ENCODE measurements around the gene PLXDC2. TPM values are rescaled to one million over a fixed set of nuclear protein-coding genes. Genes with fewer than 3 reads are reported as not detected.

PLXDC2 gene
- total and polyA plus RNA-seq, 10 donors, result 1.8 to 50.4 (median 29.7) TPM

- no peak overlapping the region for H3K4me3 ChIP-seq
- H3K9me3 ChIP-seq, result peaks cover 0 to 3% (median under 1%) of the 10 kb centered on the region in 8 donors
- H3K4me1 ChIP-seq, result peaks cover 0 to 12% (median 3%) of the 10 kb centered on the region in 6 donors
- WGBS, 5 donors, result 61 to 78% (median 74%) methylated on average over 2 of the region's 2 CpGs
- no peaks in the 10 kb centered on the region for H3K36me3 ChIP-seq
- intact Hi-C loops (cut with DNase I; ENCODE audit: low total_unique reads), result no loop called here
- H3K27me3 ChIP-seq (replicated peaks in 1 of 7), result no peaks in the 10 kb centered on the region
- DNase-seq, result no peak
- H3K27ac ChIP-seq, result peak overlapping the region in 2 of 8 donors; percentile 21 to 42
- TF ChIP-seq POLR2AphosphoS5 (IDR thresholded peaks at IDR 0.05) (no peak), POLR2A (IDR thresholded peaks at IDR 0.05) (no peak)
- TF ChIP-seq, protein P1, sequence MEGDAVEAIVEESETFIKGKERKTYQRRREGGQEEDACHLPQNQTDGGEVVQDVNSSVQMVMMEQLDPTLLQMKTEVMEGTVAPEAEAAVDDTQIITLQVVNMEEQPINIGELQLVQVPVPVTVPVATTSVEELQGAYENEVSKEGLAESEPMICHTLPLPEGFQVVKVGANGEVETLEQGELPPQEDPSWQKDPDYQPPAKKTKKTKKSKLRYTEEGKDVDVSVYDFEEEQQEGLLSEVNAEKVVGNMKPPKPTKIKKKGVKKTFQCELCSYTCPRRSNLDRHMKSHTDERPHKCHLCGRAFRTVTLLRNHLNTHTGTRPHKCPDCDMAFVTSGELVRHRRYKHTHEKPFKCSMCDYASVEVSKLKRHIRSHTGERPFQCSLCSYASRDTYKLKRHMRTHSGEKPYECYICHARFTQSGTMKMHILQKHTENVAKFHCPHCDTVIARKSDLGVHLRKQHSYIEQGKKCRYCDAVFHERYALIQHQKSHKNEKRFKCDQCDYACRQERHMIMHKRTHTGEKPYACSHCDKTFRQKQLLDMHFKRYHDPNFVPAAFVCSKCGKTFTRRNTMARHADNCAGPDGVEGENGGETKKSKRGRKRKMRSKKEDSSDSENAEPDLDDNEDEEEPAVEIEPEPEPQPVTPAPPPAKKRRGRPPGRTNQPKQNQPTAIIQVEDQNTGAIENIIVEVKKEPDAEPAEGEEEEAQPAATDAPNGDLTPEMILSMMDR (IDR thresholded peaks at IDR 0.05 in 8 of 11, conservative IDR thresholded peaks at IDR 0.05 in 3 of 11), result no peak
These were observed 268.2 kb downstream of the PLXDC2 start for GRCh38 chr10:20084451-20084850.

GRCh38 chr10:20085115-20085514 lies 268.9 kb downstream of the PLXDC2 start:
- Histone ChIP-seq H3K4me3 (no peak overlapping the region), H3K27ac (peak overlapping the region in 1 of 8 donors; percentile 21), H3K4me1 (peaks cover 0 to 12% (median 3%) of the 10 kb centered on the region in 6 donors), H3K9me3 (peaks cover 0 to 3% (median 0%) of the 10 kb centered on the region in 8 donors), H3K36me3 (no peaks in the 10 kb centered on the region), H3K27me3 (replicated peaks in 1 of 7) (no peaks in the 10 kb centered on the region)
- intact Hi-C loops (cut with DNase I; ENCODE audit: low total_unique reads), result no loop called here
- no peak for DNase-seq
- TF ChIP-seq POLR2A (IDR thresholded peaks at IDR 0.05) (no peak), POLR2AphosphoS5 (IDR thresholded peaks at IDR 0.05) (no peak)
- TF ChIP-seq, protein P1 (IDR thresholded peaks at IDR 0.05 in 8 of 11, conservative IDR thresholded peaks at IDR 0.05 in 3 of 11), result no peak
- WGBS, 5 donors, result 64 to 89% (median 75%) methylated on average over 5 of the region's 5 CpGs

DNA sequence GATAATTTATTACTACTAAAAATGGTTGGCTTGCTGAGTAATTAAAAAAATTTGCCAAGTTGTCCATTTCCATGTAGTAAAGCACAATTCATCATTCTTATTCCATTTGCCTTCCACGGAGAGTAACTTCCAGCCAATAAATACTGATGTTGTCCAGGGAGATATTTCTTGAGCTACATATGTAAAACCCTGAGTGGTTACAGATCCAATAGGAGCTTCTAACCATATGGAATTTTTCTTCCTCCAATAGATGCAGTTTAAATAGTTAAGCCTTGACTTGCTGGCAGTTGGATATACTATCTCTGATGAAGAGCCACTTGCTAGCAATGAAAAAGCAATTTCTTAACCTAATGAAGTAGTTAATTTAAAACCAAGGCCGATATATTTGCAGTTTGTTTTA lies 271.1 kb downstream of the PLXDC2 start:
- Histone ChIP-seq H3K27ac (no peak overlapping the region), H3K9me3 (peaks cover 0 to 4% (median under 1%) of the 10 kb centered on the region in 8 donors), H3K36me3 (no peaks in the 10 kb centered on the region), H3K27me3 (replicated peaks in 1 of 7) (no peaks in the 10 kb centered on the region), H3K4me1 (peaks cover 0 to 12% (median 3%) of the 10 kb centered on the region in 6 donors), H3K4me3 (no peak overlapping the region)
- WGBS, 5 donors, result 84 to 95% (median 90%) methylated on average over 2 of the region's 2 CpGs
- intact Hi-C loops (cut with DNase I; ENCODE audit: low total_unique reads), result no loop called here
- TF ChIP-seq, protein P1 (IDR thresholded peaks at IDR 0.05 in 8 of 11, conservative IDR thresholded peaks at IDR 0.05 in 3 of 11), result no peak
- TF ChIP-seq POLR2A (IDR thresholded peaks at IDR 0.05) (no peak), POLR2AphosphoS5 (IDR thresholded peaks at IDR 0.05) (no peak)
- no peak for DNase-seq

DNA sequence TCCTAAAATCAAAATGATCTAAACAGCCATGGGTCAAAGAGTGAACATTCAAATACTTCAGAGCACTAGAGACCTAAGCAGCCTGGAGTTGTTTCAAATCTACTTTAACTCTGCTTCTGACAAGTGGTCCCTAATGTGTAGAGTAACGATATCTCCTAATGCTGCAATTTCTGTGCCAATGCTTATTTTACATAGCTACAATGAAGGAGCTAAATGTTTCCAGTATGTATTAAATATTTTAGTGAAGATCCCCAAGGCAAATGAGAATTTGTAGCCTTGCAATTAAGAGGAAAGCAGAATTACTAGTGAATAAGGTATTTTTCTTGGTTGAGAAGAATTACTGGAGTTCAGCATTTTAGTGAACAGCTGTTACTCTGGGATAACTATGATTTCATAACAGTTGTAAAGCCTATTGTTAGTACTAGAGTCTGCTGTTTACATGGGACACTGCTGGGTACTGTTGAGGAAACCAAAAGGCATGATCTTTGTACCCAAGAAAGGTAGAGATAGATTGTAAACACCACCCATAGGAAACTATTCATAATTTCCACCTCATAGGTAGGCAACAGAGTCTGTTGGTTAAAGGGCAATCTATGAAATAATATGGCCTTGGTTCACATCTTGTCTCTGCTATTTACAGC lies 271.9 kb downstream of the PLXDC2 start:
- Histone ChIP-seq H3K4me3 (no peak overlapping the region), H3K36me3 (no peaks in the 10 kb centered on the region), H3K4me1 (peaks cover 0 to 12% (median 3%) of the 10 kb centered on the region in 6 donors), H3K27ac (no peak overlapping the region), H3K27me3 (replicated peaks in 1 of 7) (no peaks in the 10 kb centered on the region), H3K9me3 (peaks cover 0 to 11% (median 3%) of the 10 kb centered on the region in 8 donors)
- TF ChIP-seq POLR2A (IDR thresholded peaks at IDR 0.05), result no peak
- TF ChIP-seq POLR2AphosphoS5 (IDR thresholded peaks at IDR 0.05), result no peak
- TF ChIP-seq, protein P1 (IDR thresholded peaks at IDR 0.05 in 8 of 11, conservative IDR thresholded peaks at IDR 0.05 in 3 of 11), result no peak
- 88 to 95% (median 93%) methylated on average over 1 of the region's 1 CpG for WGBS, 5 donors
- DNase-seq, result no peak
- intact Hi-C loops (cut with DNase I; ENCODE audit: low total_unique reads), result no loop called here
